ENCODE results near the gene ATRN. TPM values are rescaled to one million over a fixed set of nuclear protein-coding genes. Genes with fewer than 3 reads are reported as not detected.

ATRN gene
- total RNA-seq, 2 experiments from 2014 or later, result 8.8 to 9.1 TPM

- no peak for DNase-seq
- H3K36me3 ChIP-seq (ENCODE audit: insufficient read depth, low read length), result no peaks in the 10 kb centered on the region
- H3K27ac ChIP-seq (ENCODE audit: low read depth in 1 of 2, low read length in 2 of 2), result no peak overlapping the region
- H3K36me3 Mint-ChIP-seq (ENCODE audit: low read depth), result no peaks in the 10 kb centered on the region
- no peaks in the 10 kb centered on the region for H3K4me1 ChIP-seq (ENCODE audit: insufficient read depth, low read length)
- no peaks in the 10 kb centered on the region for H3K9me3 ChIP-seq (ENCODE audit: control insufficient read depth in 1 of 2, insufficient read depth in 1 of 2, low read length in 2 of 2)
- no peak overlapping the region for H3K4me3 Mint-ChIP-seq
- no peak for ATAC-seq (ENCODE audit: poor library complexity)
- peaks cover 0 to 3% of the 10 kb centered on the region in 2 experiments for H3K27me3 ChIP-seq (ENCODE audit: control insufficient read depth in 1 of 2, insufficient read depth in 2 of 2, low read length in 2 of 2)
- H3K4me1 Mint-ChIP-seq (ENCODE audit: low read depth), result no peaks in the 10 kb centered on the region
- no peak overlapping the region for H3K4me3 ChIP-seq (ENCODE audit: low read length)
- no peak overlapping the region for H3K27ac Mint-ChIP-seq
- POLR2A ChIA-PET, result no interaction called here
- H3K27me3 Mint-ChIP-seq, result peaks cover 28% of the 10 kb centered on the region
- CTCF ChIA-PET, result no interaction called here
- intact Hi-C loops (cut with DNase I, micrococcal nuclease), result no loop called here
- H3K9me3 Mint-ChIP-seq, result no peaks in the 10 kb centered on the region
- TF ChIP-seq CTCF (IDR thresholded peaks at IDR 0.05), result no peak
These were observed 37.1 kb upstream of the ATRN start for GRCh38 chr20:3433744-3434143.

GRCh38 chr20:3434232-3434631, 36.6 kb upstream of the ATRN start:
- CTCF ChIA-PET, result no interaction called here

GRCh38 chr20:3436864-3437574, 33.8 kb upstream of the ATRN start:
- Histone ChIP-seq H3K9me3 (ENCODE audit: control insufficient read depth in 1 of 2, insufficient read depth in 1 of 2, low read length in 2 of 2) (no peaks in the 10 kb centered on the region), H3K4me1 (ENCODE audit: insufficient read depth, low read length) (no peaks in the 10 kb centered on the region), H3K36me3 (ENCODE audit: insufficient read depth, low read length) (no peaks in the 10 kb centered on the region), H3K27me3 (ENCODE audit: control insufficient read depth in 1 of 2, insufficient read depth in 2 of 2, low read length in 2 of 2) (no peaks in the 10 kb centered on the region), H3K4me3 (ENCODE audit: low read length) (no peak overlapping the region), H3K27ac (ENCODE audit: low read depth in 1 of 2, low read length in 2 of 2) (no peak overlapping the region)
- ChIA-PET POLR2A (no interaction called here), CTCF (no interaction called here)
- intact Hi-C loops (cut with DNase I, micrococcal nuclease), result no loop called here
- DNase-seq (no peak), ATAC-seq (ENCODE audit: poor library complexity) (no peak)
- H3K4me1 Mint-ChIP-seq (ENCODE audit: low read depth), result no peaks in the 10 kb centered on the region
- no peaks in the 10 kb centered on the region for H3K36me3 Mint-ChIP-seq (ENCODE audit: low read depth)
- no peaks in the 10 kb centered on the region for H3K9me3 Mint-ChIP-seq
- peaks cover 16% of the 10 kb centered on the region for H3K27me3 Mint-ChIP-seq
- H3K27ac Mint-ChIP-seq, result no peak overlapping the region
- no peak overlapping the region for H3K4me3 Mint-ChIP-seq
- TF ChIP-seq CTCF (IDR thresholded peaks at IDR 0.05), result no peak

More at GRCh38 chr20:3434232-3434631, 36.6 kb upstream of the ATRN start:
- Histone ChIP-seq H3K9me3 (ENCODE audit: control insufficient read depth in 1 of 2, insufficient read depth in 1 of 2, low read length in 2 of 2) (no peaks in the 10 kb centered on the region), H3K4me3 (ENCODE audit: low read length) (no peak overlapping the region), H3K36me3 (ENCODE audit: insufficient read depth, low read length) (no peaks in the 10 kb centered on the region), H3K27me3 (ENCODE audit: control insufficient read depth in 1 of 2, insufficient read depth in 2 of 2, low read length in 2 of 2) (peaks cover 0 to under 1% of the 10 kb centered on the region in 2 experiments), H3K4me1 (ENCODE audit: insufficient read depth, low read length) (no peaks in the 10 kb centered on the region), H3K27ac (ENCODE audit: low read depth in 1 of 2, low read length in 2 of 2) (no peak overlapping the region)
- intact Hi-C loops (cut with DNase I, micrococcal nuclease), result no loop called here
- no peaks in the 10 kb centered on the region for H3K4me1 Mint-ChIP-seq (ENCODE audit: low read depth)
- POLR2A ChIA-PET, result no interaction called here
- DNase-seq, result peak in 2 of 14 experiments; percentile 17 to 23
- H3K36me3 Mint-ChIP-seq (ENCODE audit: low read depth), result no peaks in the 10 kb centered on the region
- H3K4me3 Mint-ChIP-seq, result no peak overlapping the region
- H3K27ac Mint-ChIP-seq, result no peak overlapping the region
- no peak for TF ChIP-seq CTCF (IDR thresholded peaks at IDR 0.05)
- no peaks in the 10 kb centered on the region for H3K9me3 Mint-ChIP-seq
- no peak for ATAC-seq (ENCODE audit: poor library complexity)
- peaks cover 29% of the 10 kb centered on the region for H3K27me3 Mint-ChIP-seq
